NCI-H82 (cell line): ENCODE results near the gene FARS2.
A peak's percentile ranks its signal among the peaks of the same experiment; 100 is the strongest.
"Not testable (repeated sequence)": the region's sequence is repeated elsewhere in the genome, so short reads cannot be mapped to it uniquely, and the experiment has no call there.

ENCODE experiments used
- DNase-seq: peaks from one replicate; lab custom pipeline; 2025; lab: John Stamatoyannopoulos, UW

Gene FARS2

DNA sequence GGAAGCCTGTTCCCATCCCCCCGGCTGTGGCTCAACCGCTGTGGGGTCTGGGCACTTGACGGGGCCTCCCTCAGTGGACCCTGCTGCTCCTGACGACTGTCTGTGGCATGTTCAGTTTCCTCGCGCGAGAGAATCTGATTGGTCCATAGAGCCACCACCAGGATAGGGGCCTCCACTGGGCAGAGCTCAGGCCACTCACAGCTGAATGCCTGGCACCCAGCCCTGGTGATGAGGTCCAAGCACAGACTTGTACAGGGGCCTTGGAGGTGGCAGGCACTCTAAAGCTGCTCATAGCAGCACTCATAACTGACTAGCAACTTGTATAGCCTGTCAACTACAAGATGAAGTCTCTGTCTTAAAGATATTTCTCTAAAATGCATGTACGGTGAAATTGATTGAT lies 377.4 kb downstream of the FARS2 start:
- DNase-seq: no peak

- DNase-seq: no peak
Observed at GRCh38 chr6:5639193-5639592, 377.9 kb downstream of the FARS2 start.

DNA sequence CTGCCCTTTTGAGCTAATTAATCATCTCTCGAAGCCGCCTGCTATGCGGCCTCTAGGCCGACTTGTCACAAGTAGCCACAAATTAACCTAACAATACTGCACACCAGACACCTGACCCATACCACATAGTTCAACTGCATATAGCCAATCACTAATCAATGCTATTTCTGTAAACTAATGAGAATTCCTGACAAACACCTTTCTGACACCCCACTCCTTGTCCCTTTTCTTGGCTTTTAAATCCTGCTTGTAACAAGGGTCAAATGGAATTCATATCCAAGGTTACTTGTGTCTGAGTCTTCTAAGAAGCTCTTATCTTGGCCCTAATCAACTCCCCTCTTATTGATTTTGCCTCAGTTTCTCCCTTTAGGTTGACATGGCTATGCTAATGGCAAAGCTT lies 379.3 kb downstream of the FARS2 start:
- DNase-seq: no peak

DNA sequence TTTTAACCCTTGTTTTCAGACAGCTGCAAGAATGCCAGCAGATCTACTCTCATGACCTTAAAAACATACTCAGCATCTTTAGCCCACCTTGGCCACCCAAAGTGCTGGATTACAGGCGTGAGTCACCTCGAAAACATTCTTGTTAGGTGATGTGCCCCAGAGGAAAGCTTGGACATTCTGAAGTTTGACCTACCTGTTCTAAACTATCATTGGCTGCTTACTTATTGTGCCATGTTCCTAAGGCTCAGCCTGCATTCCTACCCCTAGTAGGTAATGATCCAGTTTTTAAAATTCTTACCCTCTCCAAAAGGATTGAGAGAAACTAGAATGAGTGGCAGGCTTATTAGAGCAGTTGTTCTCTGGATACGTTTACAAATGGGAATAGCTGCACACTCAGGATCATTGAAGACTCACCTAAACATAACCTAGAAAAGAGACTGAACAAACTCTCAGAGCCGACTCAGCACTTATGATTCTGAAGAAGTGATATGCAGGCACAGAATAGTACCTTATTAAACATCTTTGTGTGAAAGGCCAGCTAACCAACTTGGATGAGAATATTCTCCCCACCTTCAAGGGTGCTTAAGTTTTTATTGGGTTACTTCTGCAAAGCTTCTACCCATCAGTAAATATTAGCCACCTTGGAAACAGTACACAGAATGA lies 383.3 kb downstream of the FARS2 start:
- DNase-seq: no peak

GRCh38 chr6:5645328-5646290 lies 384.3 kb downstream of the FARS2 start:
- DNase-seq: peak; percentile 89

- no peak for DNase-seq
Observed at GRCh38 chr6:5652406-5653137, 391.3 kb downstream of the FARS2 start.

- DNase-seq: no peak
Observed at GRCh38 chr6:5653801-5654200, 392.5 kb downstream of the FARS2 start.

- no peak for DNase-seq
Observed at GRCh38 chr6:5656226-5656625, 394.9 kb downstream of the FARS2 start.

DNA sequence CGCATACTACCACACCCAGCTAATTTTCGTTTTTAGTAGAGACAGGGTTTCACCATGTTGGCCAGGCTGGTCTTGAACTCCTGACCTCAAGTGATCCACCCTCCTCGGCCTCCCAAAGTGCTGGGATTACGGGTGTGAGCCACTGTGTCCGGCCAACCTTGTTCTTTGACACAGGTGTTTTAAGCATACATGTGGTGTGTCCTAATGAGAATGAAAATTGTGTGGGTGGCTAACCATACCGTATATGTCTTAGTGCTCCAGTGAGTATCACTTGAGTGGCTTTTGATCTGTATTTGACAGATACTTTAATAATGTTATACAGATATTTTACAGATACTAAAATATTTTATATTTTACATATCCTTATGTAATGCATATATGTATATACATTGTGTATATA lies 395.4 kb downstream of the FARS2 start:
- not testable (repeated sequence) for DNase-seq

- no peak for DNase-seq
Observed at GRCh38 chr6:5657684-5658430, 396.5 kb downstream of the FARS2 start.

DNA sequence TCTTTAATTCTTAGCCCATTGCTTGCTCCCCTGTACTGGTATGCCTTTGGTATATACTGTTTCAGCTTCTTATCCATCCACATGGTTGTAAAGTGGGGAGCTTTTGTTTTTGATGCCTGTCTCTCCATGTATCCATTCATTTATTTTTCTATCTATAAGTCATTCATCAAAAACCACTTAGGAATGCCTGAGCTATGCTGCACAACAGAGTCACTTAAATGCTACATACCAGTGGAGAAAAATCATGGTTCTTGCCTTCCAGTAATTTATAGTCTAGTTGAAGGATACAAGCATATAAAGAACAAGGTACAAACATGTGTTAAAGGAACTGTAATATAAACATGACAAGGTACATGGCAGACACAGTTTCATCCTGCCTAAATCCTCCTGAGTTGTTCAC lies 398.2 kb downstream of the FARS2 start:
- no peak for DNase-seq

DNA sequence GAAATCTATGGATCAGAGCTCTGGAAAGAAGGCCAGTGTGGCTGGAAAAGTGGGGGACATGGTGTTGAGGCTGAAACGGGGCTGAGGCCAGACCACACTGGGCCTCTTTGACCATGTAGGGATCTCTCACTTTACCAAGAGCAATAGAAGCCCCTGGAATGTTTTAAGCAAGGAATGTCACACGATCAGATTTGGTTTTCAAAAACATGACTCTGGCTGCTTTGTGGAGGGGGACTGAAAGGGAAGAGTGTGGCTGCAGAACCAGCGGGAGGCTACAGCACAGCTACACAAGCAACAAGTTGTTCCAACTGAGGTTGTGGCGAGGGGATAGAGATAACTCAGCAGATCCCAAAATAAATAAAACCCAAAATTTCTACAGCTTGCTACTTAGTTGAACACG lies 399.5 kb downstream of the FARS2 start:
- DNase-seq: no peak

GRCh38 chr6:5662797-5663196 lies 401.5 kb downstream of the FARS2 start:
- no peak for DNase-seq

GRCh38 chr6:5663259-5663658 lies 401.9 kb downstream of the FARS2 start:
- DNase-seq: no peak

GRCh38 chr6:5663739-5664138 lies 402.4 kb downstream of the FARS2 start:
- no peak for DNase-seq

GRCh38 chr6:5664149-5664548 lies 402.8 kb downstream of the FARS2 start:
- DNase-seq: no peak

GRCh38 chr6:5665173-5665572 lies 403.9 kb downstream of the FARS2 start:
- no peak for DNase-seq

GRCh38 chr6:5665667-5666066 lies 404.4 kb downstream of the FARS2 start:
- DNase-seq: no peak

- DNase-seq: no peak
Observed at GRCh38 chr6:5666695-5667094, 405.4 kb downstream of the FARS2 start.

DNA sequence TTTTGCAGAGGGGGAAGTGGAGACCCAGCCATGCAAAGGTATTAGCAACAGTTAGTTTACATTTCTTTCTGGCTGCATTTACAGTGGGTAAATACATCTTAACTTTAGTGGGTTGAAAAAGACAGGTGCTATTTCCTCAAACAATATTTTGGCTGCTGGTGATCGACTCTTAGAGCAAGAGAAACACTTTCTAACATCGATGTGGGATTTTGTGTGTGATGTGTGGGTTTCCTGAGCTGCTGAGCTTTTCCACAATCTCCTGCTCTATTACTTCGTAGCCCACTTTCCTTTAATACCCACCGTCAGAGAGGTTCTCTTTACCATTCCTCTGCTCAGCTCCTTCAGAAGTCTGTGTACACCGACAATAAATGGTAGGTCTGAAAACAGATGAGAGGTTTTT lies 406.4 kb downstream of the FARS2 start:
- DNase-seq: no peak

DNA sequence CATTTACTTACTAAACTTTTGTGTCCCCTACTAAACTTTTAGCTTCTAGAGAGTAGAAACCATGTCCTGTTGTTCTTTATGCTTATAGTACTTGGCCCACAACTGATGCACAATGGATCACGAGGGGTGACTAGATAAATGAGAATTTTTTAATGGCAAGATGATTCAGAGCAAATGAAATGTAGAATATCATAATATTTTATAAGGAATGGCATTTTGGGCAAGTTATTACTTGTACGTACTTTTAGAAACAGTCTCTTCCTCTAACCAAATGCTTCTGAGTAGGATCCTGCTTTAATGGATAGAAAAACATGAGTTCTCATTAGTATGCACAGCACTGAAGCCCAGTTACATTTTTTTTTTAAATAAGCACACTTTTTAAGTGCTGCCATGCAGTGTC lies 409.1 kb downstream of the FARS2 start:
- DNase-seq: no peak
